ENCODE data around the gene ZNF597. TPM values are rescaled to one million over a fixed set of nuclear protein-coding genes. Genes with fewer than 3 reads are reported as not detected.

Gene ZNF597
- total and polyA plus RNA-seq, 10 of the 15 experiments (the other 5 are each of a cell fraction or from before 2014, with no cell fraction given), result 0.80 to 2.8 (median 2.0) TPM

DNA sequence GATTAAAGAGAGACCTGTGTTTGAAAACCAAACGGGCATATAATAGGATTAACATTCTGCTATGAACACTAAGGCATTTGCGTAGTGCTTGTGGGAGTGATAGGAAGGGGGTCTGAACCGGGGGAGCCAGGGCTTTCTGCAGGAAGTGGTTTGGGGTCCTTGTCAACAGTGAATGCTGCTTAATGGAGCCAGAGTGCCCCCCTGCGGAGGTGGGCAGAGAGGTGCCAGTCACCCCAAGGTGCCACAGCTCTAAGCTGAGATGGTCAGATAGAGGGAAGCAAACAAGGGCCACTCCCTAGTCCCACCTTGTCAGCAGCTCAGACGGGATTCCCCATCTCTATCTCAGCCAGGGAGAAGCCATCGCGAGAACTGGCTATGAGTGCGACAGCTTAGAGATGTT is 17.8 kb upstream of the ZNF597 start:
- H3K27ac ChIP-seq (ENCODE audit: control insufficient read depth, insufficient read depth), result no peak overlapping the region
- POLR2A ChIA-PET, result interaction anchor here (0.7 kb wide), 1 partner anchor 157 kb away, joined by 4 read pairs; no protein-coding TSS in a partner anchor
- TF ChIP-seq RFX5 (IDR thresholded peaks at IDR 0.05; ENCODE audit: low read depth, low read length) (no peak), RAD21 (IDR thresholded peaks at IDR 0.05; ENCODE audit: insufficient read depth, low read depth, low read length) (peak; percentile 33; the same call in 1 of the 2 replicates), ESRRA (IDR thresholded peaks at IDR 0.05; ENCODE audit: low read length) (no peak), BHLHE40 (IDR thresholded peaks at IDR 0.05; ENCODE audit: borderline replicate concordance in 1 of 2, low read depth in 2 of 2, low read length in 1 of 2) (no peak), RUNX3 (IDR thresholded peaks at IDR 0.05; ENCODE audit: low read length) (no peak), SREBF2 (IDR thresholded peaks at IDR 0.05; ENCODE audit: low read length) (no peak), CBFB (IDR thresholded peaks at IDR 0.05; ENCODE audit: low read depth) (no peak), SMC3 (IDR thresholded peaks at IDR 0.05; ENCODE audit: borderline replicate concordance, low read length) (0 out of 2 replicates have a peak, but pooled peaks have one; percentile 17), CHD4 (IDR thresholded peaks at IDR 0.05) (no peak)
- TF ChIP-seq, protein P1, sequence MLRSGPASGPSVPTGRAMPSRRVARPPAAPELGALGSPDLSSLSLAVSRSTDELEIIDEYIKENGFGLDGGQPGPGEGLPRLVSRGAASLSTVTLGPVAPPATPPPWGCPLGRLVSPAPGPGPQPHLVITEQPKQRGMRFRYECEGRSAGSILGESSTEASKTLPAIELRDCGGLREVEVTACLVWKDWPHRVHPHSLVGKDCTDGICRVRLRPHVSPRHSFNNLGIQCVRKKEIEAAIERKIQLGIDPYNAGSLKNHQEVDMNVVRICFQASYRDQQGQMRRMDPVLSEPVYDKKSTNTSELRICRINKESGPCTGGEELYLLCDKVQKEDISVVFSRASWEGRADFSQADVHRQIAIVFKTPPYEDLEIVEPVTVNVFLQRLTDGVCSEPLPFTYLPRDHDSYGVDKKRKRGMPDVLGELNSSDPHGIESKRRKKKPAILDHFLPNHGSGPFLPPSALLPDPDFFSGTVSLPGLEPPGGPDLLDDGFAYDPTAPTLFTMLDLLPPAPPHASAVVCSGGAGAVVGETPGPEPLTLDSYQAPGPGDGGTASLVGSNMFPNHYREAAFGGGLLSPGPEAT (IDR thresholded peaks at IDR 0.05; ENCODE audit: low read depth), result no peak
- TF ChIP-seq, protein P2, sequence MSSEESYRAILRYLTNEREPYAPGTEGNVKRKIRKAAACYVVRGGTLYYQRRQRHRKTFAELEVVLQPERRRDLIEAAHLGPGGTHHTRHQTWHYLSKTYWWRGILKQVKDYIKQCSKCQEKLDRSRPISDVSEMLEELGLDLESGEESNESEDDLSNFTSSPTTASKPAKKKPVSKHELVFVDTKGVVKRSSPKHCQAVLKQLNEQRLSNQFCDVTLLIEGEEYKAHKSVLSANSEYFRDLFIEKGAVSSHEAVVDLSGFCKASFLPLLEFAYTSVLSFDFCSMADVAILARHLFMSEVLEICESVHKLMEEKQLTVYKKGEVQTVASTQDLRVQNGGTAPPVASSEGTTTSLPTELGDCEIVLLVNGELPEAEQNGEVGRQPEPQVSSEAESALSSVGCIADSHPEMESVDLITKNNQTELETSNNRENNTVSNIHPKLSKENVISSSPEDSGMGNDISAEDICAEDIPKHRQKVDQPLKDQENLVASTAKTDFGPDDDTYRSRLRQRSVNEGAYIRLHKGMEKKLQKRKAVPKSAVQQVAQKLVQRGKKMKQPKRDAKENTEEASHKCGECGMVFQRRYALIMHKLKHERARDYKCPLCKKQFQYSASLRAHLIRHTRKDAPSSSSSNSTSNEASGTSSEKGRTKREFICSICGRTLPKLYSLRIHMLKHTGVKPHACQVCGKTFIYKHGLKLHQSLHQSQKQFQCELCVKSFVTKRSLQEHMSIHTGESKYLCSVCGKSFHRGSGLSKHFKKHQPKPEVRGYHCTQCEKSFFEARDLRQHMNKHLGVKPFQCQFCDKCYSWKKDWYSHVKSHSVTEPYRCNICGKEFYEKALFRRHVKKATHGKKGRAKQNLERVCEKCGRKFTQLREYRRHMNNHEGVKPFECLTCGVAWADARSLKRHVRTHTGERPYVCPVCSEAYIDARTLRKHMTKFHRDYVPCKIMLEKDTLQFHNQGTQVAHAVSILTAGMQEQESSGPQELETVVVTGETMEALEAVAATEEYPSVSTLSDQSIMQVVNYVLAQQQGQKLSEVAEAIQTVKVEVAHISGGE (CRISPR knock-in tag; IDR thresholded peaks at IDR 0.05), result no peak
- TF ChIP-seq, protein P3, sequence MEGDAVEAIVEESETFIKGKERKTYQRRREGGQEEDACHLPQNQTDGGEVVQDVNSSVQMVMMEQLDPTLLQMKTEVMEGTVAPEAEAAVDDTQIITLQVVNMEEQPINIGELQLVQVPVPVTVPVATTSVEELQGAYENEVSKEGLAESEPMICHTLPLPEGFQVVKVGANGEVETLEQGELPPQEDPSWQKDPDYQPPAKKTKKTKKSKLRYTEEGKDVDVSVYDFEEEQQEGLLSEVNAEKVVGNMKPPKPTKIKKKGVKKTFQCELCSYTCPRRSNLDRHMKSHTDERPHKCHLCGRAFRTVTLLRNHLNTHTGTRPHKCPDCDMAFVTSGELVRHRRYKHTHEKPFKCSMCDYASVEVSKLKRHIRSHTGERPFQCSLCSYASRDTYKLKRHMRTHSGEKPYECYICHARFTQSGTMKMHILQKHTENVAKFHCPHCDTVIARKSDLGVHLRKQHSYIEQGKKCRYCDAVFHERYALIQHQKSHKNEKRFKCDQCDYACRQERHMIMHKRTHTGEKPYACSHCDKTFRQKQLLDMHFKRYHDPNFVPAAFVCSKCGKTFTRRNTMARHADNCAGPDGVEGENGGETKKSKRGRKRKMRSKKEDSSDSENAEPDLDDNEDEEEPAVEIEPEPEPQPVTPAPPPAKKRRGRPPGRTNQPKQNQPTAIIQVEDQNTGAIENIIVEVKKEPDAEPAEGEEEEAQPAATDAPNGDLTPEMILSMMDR (IDR thresholded peaks at IDR 0.05 in 2 of 3, conservative IDR thresholded peaks at IDR 0.05 in 1 of 3; ENCODE audit: control insufficient read depth in 2 of 3, extremely low read depth in 1 of 3, insufficient read depth in 1 of 3, low read depth in 3 of 3, low read length in 3 of 3), result peak; percentile 29 to 60 (median 46)
- TF ChIP-seq, protein P4, sequence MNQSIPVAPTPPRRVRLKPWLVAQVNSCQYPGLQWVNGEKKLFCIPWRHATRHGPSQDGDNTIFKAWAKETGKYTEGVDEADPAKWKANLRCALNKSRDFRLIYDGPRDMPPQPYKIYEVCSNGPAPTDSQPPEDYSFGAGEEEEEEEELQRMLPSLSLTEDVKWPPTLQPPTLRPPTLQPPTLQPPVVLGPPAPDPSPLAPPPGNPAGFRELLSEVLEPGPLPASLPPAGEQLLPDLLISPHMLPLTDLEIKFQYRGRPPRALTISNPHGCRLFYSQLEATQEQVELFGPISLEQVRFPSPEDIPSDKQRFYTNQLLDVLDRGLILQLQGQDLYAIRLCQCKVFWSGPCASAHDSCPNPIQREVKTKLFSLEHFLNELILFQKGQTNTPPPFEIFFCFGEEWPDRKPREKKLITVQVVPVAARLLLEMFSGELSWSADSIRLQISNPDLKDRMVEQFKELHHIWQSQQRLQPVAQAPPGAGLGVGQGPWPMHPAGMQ (IDR thresholded peaks at IDR 0.05; ENCODE audit: borderline replicate concordance), result no peak
- TF ChIP-seq, protein P5, sequence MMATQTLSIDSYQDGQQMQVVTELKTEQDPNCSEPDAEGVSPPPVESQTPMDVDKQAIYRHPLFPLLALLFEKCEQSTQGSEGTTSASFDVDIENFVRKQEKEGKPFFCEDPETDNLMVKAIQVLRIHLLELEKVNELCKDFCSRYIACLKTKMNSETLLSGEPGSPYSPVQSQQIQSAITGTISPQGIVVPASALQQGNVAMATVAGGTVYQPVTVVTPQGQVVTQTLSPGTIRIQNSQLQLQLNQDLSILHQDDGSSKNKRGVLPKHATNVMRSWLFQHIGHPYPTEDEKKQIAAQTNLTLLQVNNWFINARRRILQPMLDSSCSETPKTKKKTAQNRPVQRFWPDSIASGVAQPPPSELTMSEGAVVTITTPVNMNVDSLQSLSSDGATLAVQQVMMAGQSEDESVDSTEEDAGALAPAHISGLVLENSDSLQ (IDR thresholded peaks at IDR 0.05), result peak; percentile 45; the same call in 1 of the 2 replicates

More for the DNA sequence above, 17.8 kb upstream of the ZNF597 start:
- Histone ChIP-seq H3K79me2 (ENCODE audit: control insufficient read depth, insufficient read depth, low read length) (peaks cover 78% of the 10 kb centered on the region), H4K20me1 (ENCODE audit: control insufficient read depth, insufficient read depth) (peaks cover 2% of the 10 kb centered on the region; the same call in 1 of the 2 replicates), H3K9ac (ENCODE audit: control insufficient read depth, insufficient read depth, low read length) (no peak overlapping the region), H3K4me1 (ENCODE audit: control insufficient read depth, insufficient read depth, low read length) (peaks cover 21% of the 10 kb centered on the region), H3K27me3 (replicated peaks in 1 of 2; ENCODE audit: control insufficient read depth in 2 of 2, insufficient read depth in 2 of 2, low read length in 1 of 2) (no peaks in the 10 kb centered on the region), H3K4me3 (peak overlapping the region; percentile 1; the same call in 1 of the 2 replicates), H3K4me2 (ENCODE audit: control insufficient read depth, insufficient read depth) (peak overlapping the region; percentile 41), H2AFZ (ENCODE audit: control insufficient read depth, low read depth, low read length) (no peak overlapping the region), H3K36me3 (ENCODE audit: control insufficient read depth in 2 of 2, insufficient read depth in 2 of 2, low read length in 1 of 2) (peaks cover 0 to 9% of the 10 kb centered on the region in 2 experiments; a peak in 3 of 4 replicates), H3K9me3 (replicated peaks; ENCODE audit: control insufficient read depth, insufficient read depth, low read length) (no peaks in the 10 kb centered on the region; the same call in 2 of the 3 replicates)
- ChIA-PET CTCF (interaction anchor here (0.9 to 2.9 kb wide), 6 partner anchors 34 to 331 kb away, joined by 3 to 12 read pairs (median 4); partner anchors contain the start of genes C16orf90 and ZNF174), RAD21 (ENCODE audit: unreplicated experiment) (no interaction called here), SMC1A (ENCODE audit: uncharacterized antibody, unreplicated experiment) (interaction anchor here (0.6 to 1.5 kb wide), 3 partner anchors 17 to 177 kb away, joined by 3 to 4 read pairs (median 3); partner anchors contain the start of genes NAA60, ZNF263 and ZNF597)
- BruUV-seq (replicated peaks), result no TSS peak
- in situ Hi-C loops (cut with MboI) (no loop called here), intact Hi-C loops (cut with micrococcal nuclease; ENCODE audit: unreplicated experiment) (loop anchor here (5.0 kb wide), 1 partner anchor 41 kb away; the partner anchor contains the start of gene CLUAP1)
- WGBS (ENCODE audit: insufficient coverage, insufficient replicate concordance, low lambda C conversion rate, missing lambda C conversion rate), result 74% methylated on average over 8 of the region's 8 CpGs
- ATAC-seq (peak; percentile 4; the same call in 1 of the 3 replicates), FAIRE-seq (no peak), DNase-seq (ENCODE audit: low read depth, low spot score) (no peak)
